Measurements from ENCODE around the gene PROP1.
"Not testable (repeated sequence)": the region's sequence is repeated elsewhere in the genome, so short reads cannot be mapped to it uniquely, and the experiment has no call there.

DNA sequence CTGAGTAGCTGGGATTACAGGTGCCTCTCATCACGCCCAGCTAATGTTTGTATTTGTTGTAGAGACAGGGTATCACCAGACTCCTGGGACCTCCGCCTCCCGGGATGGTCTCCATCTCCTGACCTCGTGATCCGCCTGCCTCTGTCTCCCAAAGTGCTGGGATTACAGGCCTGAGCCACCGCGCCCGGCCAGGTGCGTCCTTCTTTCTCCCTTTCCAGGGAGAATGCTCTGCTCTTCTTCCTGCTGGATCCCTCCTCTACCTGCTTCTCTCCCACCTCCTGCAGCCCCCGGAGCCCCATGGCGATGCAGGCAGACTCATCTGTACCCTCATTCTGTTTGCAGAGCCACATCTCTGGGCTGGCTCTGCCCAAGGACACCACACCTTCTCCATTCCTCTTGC is 42.9 kb downstream of the PROP1 start:
- not testable (repeated sequence) for TF ChIP-seq YY1 (IDR thresholded peaks at IDR 0.05; ENCODE audit: insufficient read depth, insufficient read length); ZNF274 (IDR thresholded peaks at IDR 0.05; ENCODE audit: low read depth, low read length)

Data from NT2/D1 (cell line).